GM06990 (cell line): ENCODE data around the gene HIKESHI.

Experiments used
- DNase-seq: peaks from one replicate; pipeline ENCODE4 v3.0.0-alpha.2; 2011; ENCODE audit not compliant: insufficient read length; ENCODE audit errors: extremely low read depth
- H3K27me3 ChIP-seq: replicated peaks from 2 replicates; pipeline ENCODE4 v1.6.0; 2011; ENCODE audit warnings: low read length; ENCODE audit not compliant: control insufficient read depth, insufficient read depth
- H3K36me3 ChIP-seq: 2 replicates; pipeline ENCODE4 v1.5.1; 2011; ENCODE audit warnings: low read length; ENCODE audit not compliant: control insufficient read depth, insufficient read depth
- H3K4me3 ChIP-seq: replicated peaks from 2 replicates; pipeline ENCODE4 v1.5.1; 2011; ENCODE audit warnings: low read depth, mild to moderate bottlenecking, control low read depth, low read length
- CTCF ChIP-seq: IDR thresholded peaks from 2 replicates; pipeline ENCODE4 v1.5.1; 2011; ENCODE audit warnings: low read length, control low read depth, mild to moderate bottlenecking, inconsistent platforms; ENCODE audit not compliant: insufficient read depth, poor library complexity, severe bottlenecking

The HIKESHI gene

DNA sequence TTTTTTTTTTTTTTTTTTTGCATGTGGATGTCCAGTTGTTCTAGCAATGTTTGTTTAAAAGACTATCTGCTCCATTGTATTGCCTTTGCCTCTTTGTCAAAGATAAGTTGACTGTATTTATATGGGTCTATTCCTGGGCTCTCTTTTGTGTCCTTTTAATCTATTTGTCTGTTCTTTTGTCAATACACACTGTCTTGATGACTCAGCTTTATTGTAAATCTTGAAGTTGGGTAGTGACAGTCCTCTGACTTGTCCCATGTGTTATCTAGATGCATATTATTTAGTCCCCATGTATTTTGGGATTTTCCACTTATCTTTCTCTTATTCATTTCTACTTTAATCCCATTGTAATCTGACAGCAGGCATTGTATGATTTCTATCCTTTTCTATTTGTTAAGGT is 75.9 kb downstream of the HIKESHI start:
- H3K36me3 ChIP-seq, result no peaks in the 10 kb centered on the region
- H3K4me3 ChIP-seq, result no peak overlapping the region
- no peak for TF ChIP-seq CTCF
- H3K27me3 ChIP-seq, result no peaks in the 10 kb centered on the region
- no peak for DNase-seq

DNA sequence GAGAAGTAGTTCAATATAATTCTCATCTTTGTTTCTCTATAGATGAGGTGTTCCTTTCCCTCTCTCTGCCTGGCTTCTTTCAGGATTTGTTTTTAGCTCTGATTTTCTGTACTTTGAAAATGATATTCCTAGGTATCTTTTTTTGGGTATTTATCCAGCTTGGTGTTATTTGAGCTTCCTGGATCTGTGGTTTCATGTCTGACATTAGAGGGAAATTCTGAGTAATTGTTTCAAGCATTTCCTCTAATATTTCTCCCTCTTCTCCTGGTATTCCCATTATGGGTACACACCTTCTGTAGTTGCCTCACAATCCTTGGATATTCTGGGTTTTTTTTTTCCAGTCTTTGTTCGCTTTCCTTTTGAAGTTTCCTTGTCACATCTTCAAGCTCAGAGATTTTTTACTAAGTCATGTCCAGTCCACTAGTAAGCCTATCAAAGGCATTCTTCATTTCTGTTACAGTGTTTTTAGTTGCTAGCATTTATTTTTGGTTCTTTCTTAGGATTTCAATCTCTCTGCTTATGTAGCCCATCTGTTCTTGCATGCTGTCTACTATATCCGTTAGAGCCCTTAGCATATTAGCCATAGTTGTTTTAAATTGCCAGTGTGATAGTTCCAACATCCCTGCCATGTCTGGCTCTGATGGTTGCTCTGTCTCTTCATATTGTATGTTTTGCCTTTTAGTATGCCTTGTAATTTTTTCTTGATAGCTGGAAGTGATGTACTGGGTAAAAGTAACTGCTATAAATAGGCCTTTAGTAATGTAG is 78.4 kb downstream of the HIKESHI start:
- TF ChIP-seq CTCF, result no peak
- DNase-seq, result no peak
- Histone ChIP-seq H3K4me3 (no peak overlapping the region), H3K36me3 (no peaks in the 10 kb centered on the region), H3K27me3 (no peaks in the 10 kb centered on the region)

DNA sequence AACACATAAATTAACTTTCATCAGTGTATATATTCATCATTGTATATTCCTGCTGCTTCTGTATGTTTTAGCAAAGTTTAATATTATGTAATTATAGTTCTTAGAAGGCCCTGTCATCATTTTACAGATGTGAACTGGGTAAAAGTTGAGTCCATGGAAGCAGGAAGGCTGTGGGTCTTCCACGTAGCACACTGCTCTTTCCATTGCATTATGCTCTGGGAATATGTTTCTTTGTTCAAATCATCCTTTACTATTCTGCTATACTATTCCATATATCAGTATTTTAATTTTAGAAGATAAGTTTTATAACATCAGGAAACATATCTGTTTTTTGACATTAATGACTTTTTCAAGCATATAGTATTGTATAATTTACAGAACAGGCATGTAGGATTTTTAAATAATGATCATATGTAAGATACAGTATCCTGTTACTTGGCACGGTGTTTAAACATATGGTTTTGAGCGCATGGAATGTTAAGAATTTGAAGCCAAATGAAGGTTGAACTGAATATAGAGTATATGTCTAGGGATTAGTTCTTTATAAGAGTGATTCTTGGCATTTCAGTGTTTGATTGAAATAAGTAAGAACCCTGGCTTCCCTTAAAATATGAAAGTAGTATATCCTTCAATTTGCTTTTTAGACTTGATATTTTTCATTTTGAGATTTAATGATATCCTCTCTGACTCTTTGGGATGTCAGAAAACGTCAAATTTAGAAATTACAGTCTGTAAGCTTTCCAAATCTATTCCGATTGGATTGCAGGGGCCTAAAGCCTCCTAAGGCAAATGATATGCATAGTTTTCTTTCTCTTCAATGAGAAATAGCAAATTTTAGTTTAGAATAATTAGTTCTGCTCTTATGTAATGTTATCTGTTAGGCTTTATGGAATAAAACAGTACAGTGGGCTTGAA is 81.3 kb downstream of the HIKESHI start:
- Histone ChIP-seq H3K4me3 (no peak overlapping the region), H3K36me3 (no peaks in the 10 kb centered on the region), H3K27me3 (no peaks in the 10 kb centered on the region)
- TF ChIP-seq CTCF, result no peak
- no peak for DNase-seq

DNA sequence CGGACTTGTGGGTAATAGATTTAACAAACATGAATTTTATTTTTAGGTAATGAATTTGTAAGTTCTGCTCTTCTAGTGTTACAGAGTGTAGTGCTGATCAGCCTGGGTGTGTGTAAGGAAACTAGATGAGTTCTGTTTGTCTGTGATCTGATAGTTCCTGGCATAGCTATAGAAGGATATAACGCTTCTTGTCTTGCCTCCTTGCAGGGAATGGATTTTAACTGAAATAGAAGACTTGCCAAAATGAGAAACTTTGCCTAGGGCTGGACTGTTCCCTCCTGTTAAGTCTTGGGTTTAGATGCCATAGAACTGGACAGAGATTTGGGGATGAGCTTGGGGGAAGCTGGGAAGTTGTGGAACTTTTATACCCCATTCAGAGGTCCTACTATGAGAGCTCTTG is 84.2 kb downstream of the HIKESHI start:
- no peak for TF ChIP-seq CTCF
- DNase-seq, result no peak
- H3K36me3 ChIP-seq, result no peaks in the 10 kb centered on the region
- no peaks in the 10 kb centered on the region for H3K27me3 ChIP-seq
- no peak overlapping the region for H3K4me3 ChIP-seq

- no peak overlapping the region for H3K4me3 ChIP-seq
- H3K27me3 ChIP-seq, result no peaks in the 10 kb centered on the region
- no peak for DNase-seq
- TF ChIP-seq CTCF, result no peak
- H3K36me3 ChIP-seq, result no peaks in the 10 kb centered on the region
Observed at GRCh38 chr11:86386746-86387145, 84.7 kb downstream of the HIKESHI start.
